Activated T-helper 1 cell treated with anti-CD3 and anti-CD28 coated beads, Interleukin-12 subunit alpha, Interleukin-12 subunit beta, Interleukin-2, Interleukin-4 antibody, amounts not matched to agents 30 ng/mL and 10 ng/mL and 1 ng/mL, durations not matched to agents 14 hours and 24 hours and 36 hours (primary cell): ENCODE measurements around the gene FAM184A. TPM values are rescaled to one million over a fixed set of nuclear protein-coding genes. Genes with fewer than 3 reads are reported as not detected.

ENCODE experiments used
- DNase-seq: peaks from one replicate; pipeline ENCODE4 v3.0.0; 2021; ENCODE audit warnings: low spot score
- H3K27ac Mint-ChIP-seq: one replicate; pipeline ENCODE4 v1.8.0; 2021; ENCODE audit warnings: mild to moderate bottlenecking, mixed read lengths
- H3K27me3 Mint-ChIP-seq: one replicate; pipeline ENCODE4 v1.8.0; 2022; ENCODE audit warnings: mild to moderate bottlenecking, moderate library complexity, mixed read lengths; ENCODE audit not compliant: insufficient read depth
- H3K36me3 Mint-ChIP-seq: one replicate; pipeline ENCODE4 v1.8.0; 2021; ENCODE audit warnings: low read depth, mixed read lengths
- H3K4me1 Mint-ChIP-seq: one replicate; pipeline ENCODE4 v1.8.0; 2021; ENCODE audit warnings: low read depth, mixed read lengths
- H3K4me3 Mint-ChIP-seq: one replicate; pipeline ENCODE4 v1.8.0; 2021; ENCODE audit warnings: mild to moderate bottlenecking, moderate library complexity, mixed read lengths
- H3K9me3 Mint-ChIP-seq: one replicate; pipeline ENCODE4 v1.8.0; 2021; ENCODE audit warnings: mixed read lengths
- intact Hi-C: fragments of 100-400 bp; cut with micrococcal nuclease; formaldehyde crosslinking; loops from one replicate; pipeline ENCODE4 v1.15.1; 2024
- total RNA-seq: library from RNA; stranded (reverse); gene quantifications from 2 replicates; pipeline ENCODE4 v1.2.3, GENCODE V29; 2022

FAM184A gene
- total RNA-seq, 1 donor from 2014 or later: 9.4 TPM

GRCh38 chr6:118953391-118953790 is 125.1 kb downstream of the FAM184A start:
- H3K27me3 Mint-ChIP-seq: peaks cover 19% of the 10 kb centered on the region
- no peak overlapping the region for H3K4me3 Mint-ChIP-seq
- H3K27ac Mint-ChIP-seq: no peak overlapping the region
- no peaks in the 10 kb centered on the region for H3K36me3 Mint-ChIP-seq
- peaks cover 4% of the 10 kb centered on the region for H3K4me1 Mint-ChIP-seq
- no peak for DNase-seq
- intact Hi-C loops: no loop called here
- H3K9me3 Mint-ChIP-seq: no peaks in the 10 kb centered on the region

GRCh38 chr6:118952683-118953082 is 125.8 kb downstream of the FAM184A start:
- no peaks in the 10 kb centered on the region for H3K36me3 Mint-ChIP-seq
- no peak overlapping the region for H3K4me3 Mint-ChIP-seq
- H3K4me1 Mint-ChIP-seq: no peaks in the 10 kb centered on the region
- peaks cover 19% of the 10 kb centered on the region for H3K27me3 Mint-ChIP-seq
- no peak for DNase-seq
- no peaks in the 10 kb centered on the region for H3K9me3 Mint-ChIP-seq
- H3K27ac Mint-ChIP-seq: no peak overlapping the region
- intact Hi-C loops: no loop called here

GRCh38 chr6:118945217-118945616 is 133.2 kb downstream of the FAM184A start:
- Mint-ChIP-seq H3K36me3 (no peaks in the 10 kb centered on the region), H3K9me3 (peaks cover 44% of the 10 kb centered on the region), H3K27ac (no peak overlapping the region), H3K4me1 (no peaks in the 10 kb centered on the region), H3K4me3 (no peak overlapping the region), H3K27me3 (peaks cover 26% of the 10 kb centered on the region)
- DNase-seq: no peak
- intact Hi-C loops: no loop called here

- Mint-ChIP-seq H3K27ac (no peak overlapping the region), H3K9me3 (peaks cover 26% of the 10 kb centered on the region), H3K4me1 (peaks cover 8% of the 10 kb centered on the region), H3K27me3 (peaks cover 5% of the 10 kb centered on the region), H3K36me3 (peaks cover 2% of the 10 kb centered on the region), H3K4me3 (no peak overlapping the region)
- intact Hi-C loops: no loop called here
- no peak for DNase-seq
These were observed 137.7 kb downstream of the FAM184A start for GRCh38 chr6:118940770-118941169.

GRCh38 chr6:118939683-118940082 is 138.8 kb downstream of the FAM184A start:
- Mint-ChIP-seq H3K27ac (no peak overlapping the region), H3K4me3 (no peak overlapping the region), H3K9me3 (peaks cover 15% of the 10 kb centered on the region), H3K27me3 (peaks cover 5% of the 10 kb centered on the region), H3K4me1 (peaks cover 15% of the 10 kb centered on the region), H3K36me3 (peaks cover 2% of the 10 kb centered on the region)
- intact Hi-C loops: loop anchor here (10.0 kb wide), 2 partner anchors 655 to 1265 kb away; partner anchors contain the start of gene NUS1
- no peak for DNase-seq

GRCh38 chr6:118935978-118936703 is 142.3 kb downstream of the FAM184A start:
- DNase-seq: no peak
- H3K4me1 Mint-ChIP-seq: peaks cover 33% of the 10 kb centered on the region
- intact Hi-C loops: loop anchor here (1.0 to 10.0 kb wide), 7 partner anchors 141 to 1261 kb away; partner anchors contain the start of genes CEP85L and NUS1
- peaks cover 7% of the 10 kb centered on the region for H3K36me3 Mint-ChIP-seq
- no peaks in the 10 kb centered on the region for H3K27me3 Mint-ChIP-seq
- peak overlapping the region; percentile 88 for H3K27ac Mint-ChIP-seq
- H3K4me3 Mint-ChIP-seq: peak overlapping the region; percentile 91
- H3K9me3 Mint-ChIP-seq: no peaks in the 10 kb centered on the region

GRCh38 chr6:118935331-118935668 is 143.2 kb downstream of the FAM184A start:
- H3K4me1 Mint-ChIP-seq: peaks cover 40% of the 10 kb centered on the region
- intact Hi-C loops: loop anchor here (1.0 to 10.0 kb wide), 7 partner anchors 142 to 1260 kb away; partner anchors contain the start of genes CEP85L and NUS1
- peak overlapping the region; percentile 88 for H3K27ac Mint-ChIP-seq
- no peaks in the 10 kb centered on the region for H3K9me3 Mint-ChIP-seq
- H3K36me3 Mint-ChIP-seq: peaks cover 10% of the 10 kb centered on the region
- peak overlapping the region; percentile 91 for H3K4me3 Mint-ChIP-seq
- no peak for DNase-seq
- H3K27me3 Mint-ChIP-seq: no peaks in the 10 kb centered on the region

GRCh38 chr6:118934461-118935330 is 143.8 kb downstream of the FAM184A start, which contains the start of gene MCM9:
Gene MCM9, minus strand, starts transcription at chr6:118935159. Its CDS starts 3,436 bp downstream, at chr6:118931723.
- intact Hi-C loops: loop anchor here (1.0 to 10.0 kb wide), 8 partner anchors 40 to 1260 kb away; partner anchors contain the start of genes ASF1A, CEP85L and NUS1

GRCh38 chr6:118933855-118934460 is 144.5 kb downstream of the FAM184A start:
- Mint-ChIP-seq H3K36me3 (peaks cover 10% of the 10 kb centered on the region), H3K4me1 (peaks cover 40% of the 10 kb centered on the region), H3K27me3 (no peaks in the 10 kb centered on the region), H3K27ac (peak overlapping the region; percentile 88), H3K4me3 (peak overlapping the region; percentile 91), H3K9me3 (no peaks in the 10 kb centered on the region)
- intact Hi-C loops: loop anchor here (1.0 to 10.0 kb wide), 4 partner anchors 40 to 1259 kb away; partner anchors contain the start of genes ASF1A and NUS1
- no peak for DNase-seq

More at GRCh38 chr6:118934461-118935330, 143.8 kb downstream of the FAM184A start, which contains the start of gene MCM9:
- H3K27ac Mint-ChIP-seq: peak within 1 kb of the TSS; percentile 93
- H3K27me3 Mint-ChIP-seq: no peaks in the 10 kb centered on the region
- no peaks in the 10 kb centered on the region for H3K9me3 Mint-ChIP-seq
- peak within 1 kb of the TSS; percentile 91 for H3K4me3 Mint-ChIP-seq
- peak; percentile 86 for DNase-seq
- H3K36me3 Mint-ChIP-seq: peaks cover 10% of the 10 kb centered on the region
- peaks cover 40% of the 10 kb centered on the region for H3K4me1 Mint-ChIP-seq

GRCh38 chr6:118932421-118932820 is 146.0 kb downstream of the FAM184A start:
- no peaks in the 10 kb centered on the region for H3K9me3 Mint-ChIP-seq
- no peak for DNase-seq
- H3K36me3 Mint-ChIP-seq: peaks cover 17% of the 10 kb centered on the region
- H3K4me1 Mint-ChIP-seq: peaks cover 40% of the 10 kb centered on the region
- H3K27me3 Mint-ChIP-seq: no peaks in the 10 kb centered on the region
- intact Hi-C loops: loop anchor here (10.0 kb wide), 2 partner anchors 648 to 1258 kb away; partner anchors contain the start of gene NUS1
- no peak overlapping the region for H3K4me3 Mint-ChIP-seq
- no peak overlapping the region for H3K27ac Mint-ChIP-seq

GRCh38 chr6:118931436-118931835 is 147.0 kb downstream of the FAM184A start:
- no peak for DNase-seq
- Mint-ChIP-seq H3K36me3 (peaks cover 17% of the 10 kb centered on the region), H3K9me3 (no peaks in the 10 kb centered on the region), H3K27ac (no peak overlapping the region), H3K27me3 (no peaks in the 10 kb centered on the region), H3K4me3 (no peak overlapping the region), H3K4me1 (peaks cover 35% of the 10 kb centered on the region)
- intact Hi-C loops: loop anchor here (10.0 kb wide), 2 partner anchors 647 to 1257 kb away; partner anchors contain the start of gene NUS1

- Mint-ChIP-seq H3K36me3 (peaks cover 21% of the 10 kb centered on the region), H3K27ac (no peak overlapping the region)
These were observed 147.8 kb downstream of the FAM184A start for GRCh38 chr6:118930680-118931079.

More at GRCh38 chr6:118930680-118931079, 147.8 kb downstream of the FAM184A start:
- DNase-seq: no peak
- Mint-ChIP-seq H3K9me3 (no peaks in the 10 kb centered on the region), H3K4me3 (no peak overlapping the region), H3K27me3 (no peaks in the 10 kb centered on the region), H3K4me1 (peaks cover 36% of the 10 kb centered on the region)
- intact Hi-C loops: loop anchor here (10.0 kb wide), 2 partner anchors 646 to 1256 kb away; partner anchors contain the start of gene NUS1
